Calu3 (cell line): Measurements from ENCODE around the gene KIF4B. TPM values are rescaled to one million over a fixed set of nuclear protein-coding genes. Genes with fewer than 3 reads are reported as not detected.

Experiments used
- BruUV-seq: library from RNA; stranded (reverse); fragments of 400-500 nt; replicated peaks from 2 replicates; lab custom pipeline; 2021; lab: Mats Ljungman, UMichigan
- CTCF ChIA-PET: fragments of 300-600 bp; sonication (Branson Sonifier 250); formaldehyde crosslinking; loops from one replicate; lab custom pipeline; 2022; ENCODE audit warnings: antibody characterized with exemption; lab: Charles Lee
- DNase-seq: peaks from one replicate; pipeline ENCODE4 v3.0.0; 2022
- H3K27ac Mint-ChIP-seq: one replicate; pipeline ENCODE4 v1.8.0; 2022; ENCODE audit warnings: mixed read lengths; ENCODE audit not compliant: unreplicated experiment
- H3K27me3 Mint-ChIP-seq: one replicate; pipeline ENCODE4 v1.8.0; 2022; ENCODE audit warnings: mixed read lengths; ENCODE audit not compliant: unreplicated experiment
- H3K36me3 Mint-ChIP-seq: one replicate; pipeline ENCODE4 v1.8.0; 2022; ENCODE audit warnings: mild to moderate bottlenecking, moderate library complexity, mixed read lengths; ENCODE audit not compliant: insufficient read depth, unreplicated experiment
- H3K4me1 Mint-ChIP-seq: one replicate; pipeline ENCODE4 v1.8.0; 2022; ENCODE audit warnings: mild to moderate bottlenecking, low read depth, mixed read lengths; ENCODE audit not compliant: unreplicated experiment
- H3K4me3 Mint-ChIP-seq: one replicate; pipeline ENCODE4 v1.8.0; 2022; ENCODE audit warnings: mild to moderate bottlenecking, low read depth, moderate library complexity, mixed read lengths; ENCODE audit not compliant: unreplicated experiment
- H3K9me3 Mint-ChIP-seq: one replicate; pipeline ENCODE4 v1.8.0; 2022; ENCODE audit warnings: low read depth, mixed read lengths; ENCODE audit not compliant: unreplicated experiment
- CTCF ChIP-seq: fragments of 200-600 bp; IDR thresholded peaks from one replicate; pipeline ENCODE4 v1.8.0; 2022; ENCODE audit warnings: antibody characterized with exemption; ENCODE audit not compliant: unreplicated experiment
- intact Hi-C: fragments of 100-400 bp; cut with micrococcal nuclease; formaldehyde crosslinking; loops from one replicate; pipeline ENCODE4 v1.10.0; 2022; ENCODE audit not compliant: unreplicated experiment
- total RNA-seq: library from RNA; stranded (reverse); gene quantifications from 2 replicates; pipeline ENCODE4 v1.2.3, GENCODE V29; 2022

Gene KIF4B
- total RNA-seq, 1 experiment from 2014 or later, result not detected

DNA sequence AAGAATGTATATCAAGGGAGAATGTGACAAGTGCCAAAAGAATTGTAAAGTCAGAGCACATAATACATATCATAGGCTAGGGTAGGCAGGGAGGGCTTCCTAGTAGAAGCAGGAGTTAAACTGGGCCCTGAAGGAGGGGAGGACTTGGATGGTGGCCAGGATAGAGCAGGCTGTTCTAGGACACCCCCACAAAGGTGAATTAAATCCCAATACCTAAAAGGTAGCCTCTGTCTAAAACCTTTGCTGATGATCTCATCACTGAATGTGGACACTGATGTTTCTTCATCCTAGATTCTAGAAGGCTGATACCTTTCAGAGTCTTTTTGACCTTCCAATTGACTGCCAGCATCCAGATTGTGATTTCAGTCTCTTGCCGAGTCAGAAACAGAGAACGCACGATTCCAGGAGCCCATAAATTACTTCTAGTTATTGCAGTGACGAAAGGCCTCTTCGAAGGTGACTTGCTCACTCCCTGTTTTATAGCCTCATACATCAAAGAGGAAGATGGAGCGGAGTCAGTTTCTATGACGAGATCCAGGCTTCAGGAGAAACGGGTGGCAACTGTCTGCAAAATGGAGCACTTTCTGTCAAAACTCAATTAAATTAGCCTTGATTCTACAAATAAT lies 43.2 kb downstream of the KIF4B start:
- DNase-seq, result no peak
- H3K27ac Mint-ChIP-seq, result no peak overlapping the region
- H3K27me3 Mint-ChIP-seq, result peaks cover 19% of the 10 kb centered on the region
- no peaks in the 10 kb centered on the region for H3K36me3 Mint-ChIP-seq
- no TSS peak for BruUV-seq
- intact Hi-C loops, result no loop called here
- no peaks in the 10 kb centered on the region for H3K4me1 Mint-ChIP-seq
- no peak for TF ChIP-seq CTCF
- H3K4me3 Mint-ChIP-seq, result no peak overlapping the region
- CTCF ChIA-PET, result no interaction called here
- no peaks in the 10 kb centered on the region for H3K9me3 Mint-ChIP-seq

DNA sequence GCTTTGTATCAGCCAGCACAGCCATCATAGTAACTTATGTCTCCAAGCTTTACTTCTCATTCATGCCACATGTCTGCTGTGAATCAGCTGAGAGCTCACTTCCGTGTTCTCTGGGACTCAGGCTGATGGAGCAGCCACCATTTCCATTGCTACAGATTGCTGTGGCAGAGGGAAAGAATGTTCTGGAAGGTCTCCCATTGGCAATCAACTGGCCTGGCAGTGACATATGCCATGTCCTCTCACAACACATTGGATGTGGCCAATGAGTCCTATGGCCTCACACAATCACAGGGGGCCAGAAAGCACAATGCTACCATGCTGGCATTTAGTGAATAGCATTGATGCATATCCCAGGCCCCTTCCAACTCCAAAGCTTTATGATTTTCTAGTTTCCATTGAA lies 44.1 kb downstream of the KIF4B start:
- Mint-ChIP-seq H3K4me3 (no peak overlapping the region), H3K27ac (no peak overlapping the region), H3K27me3 (peaks cover 19% of the 10 kb centered on the region), H3K9me3 (no peaks in the 10 kb centered on the region), H3K4me1 (no peaks in the 10 kb centered on the region), H3K36me3 (no peaks in the 10 kb centered on the region)
- no peak for TF ChIP-seq CTCF
- no peak for DNase-seq
- BruUV-seq, result no TSS peak
- CTCF ChIA-PET, result no interaction called here
- intact Hi-C loops, result no loop called here

DNA sequence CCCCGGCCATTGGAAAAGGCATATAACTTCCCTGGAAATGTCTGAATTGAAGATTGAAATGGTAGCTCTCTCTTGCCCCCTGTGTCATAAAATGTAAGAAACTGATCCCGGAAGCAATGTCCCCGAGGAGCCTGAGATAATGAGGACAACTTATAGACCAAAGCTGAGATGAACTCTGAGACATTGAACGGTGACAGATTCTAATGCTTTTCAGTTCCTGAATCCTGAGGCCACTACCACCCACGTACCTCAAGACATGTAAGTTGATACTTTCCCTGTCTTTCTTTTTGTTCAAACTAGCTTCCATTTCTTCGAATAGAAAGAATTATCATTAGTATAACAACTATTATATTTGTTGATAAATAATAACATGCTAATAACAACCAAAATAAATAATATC lies 51.0 kb downstream of the KIF4B start:
- CTCF ChIA-PET, result no interaction called here
- no peak for TF ChIP-seq CTCF
- no peak overlapping the region for H3K4me3 Mint-ChIP-seq
- peaks cover 11% of the 10 kb centered on the region for H3K27me3 Mint-ChIP-seq
- no TSS peak for BruUV-seq
- intact Hi-C loops, result no loop called here
- H3K4me1 Mint-ChIP-seq, result no peaks in the 10 kb centered on the region
- no peak overlapping the region for H3K27ac Mint-ChIP-seq
- H3K9me3 Mint-ChIP-seq, result no peaks in the 10 kb centered on the region
- no peak for DNase-seq
- no peaks in the 10 kb centered on the region for H3K36me3 Mint-ChIP-seq

DNA sequence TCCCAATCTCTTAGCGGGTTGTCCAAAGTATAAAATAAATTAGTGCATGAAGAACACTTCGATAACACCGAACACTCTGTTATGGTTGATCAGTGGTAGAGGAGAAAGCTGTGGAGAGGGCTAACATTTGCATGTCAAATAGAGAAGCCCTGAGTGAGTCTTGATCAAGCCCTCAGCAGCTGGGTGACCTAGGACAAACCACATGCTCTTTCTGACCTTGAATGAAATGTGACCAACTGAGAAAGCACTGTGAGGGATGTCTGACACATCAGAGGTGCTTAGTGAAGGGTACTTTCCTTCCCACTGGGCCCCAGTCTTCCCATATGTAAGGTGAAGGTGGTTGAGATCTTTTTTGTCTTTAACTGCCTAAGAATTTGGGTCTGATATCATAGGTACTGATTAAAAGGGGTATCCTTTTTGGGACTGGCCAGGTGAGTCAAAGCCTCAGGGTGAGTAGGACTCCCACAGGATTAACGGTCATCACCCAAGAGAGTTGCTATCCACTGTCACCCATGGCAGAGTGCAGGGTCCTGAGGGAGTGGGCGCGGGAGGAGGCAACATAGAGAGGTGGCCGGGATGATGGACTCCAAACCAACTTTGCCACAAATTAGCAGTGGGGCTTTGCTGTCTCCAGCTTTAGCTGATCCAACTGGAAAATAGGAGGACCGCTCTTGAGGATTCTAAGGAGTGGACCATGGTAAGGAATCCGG lies 53.5 kb downstream of the KIF4B start:
- intact Hi-C loops, result no loop called here
- H3K4me3 Mint-ChIP-seq, result no peak overlapping the region
- H3K4me1 Mint-ChIP-seq, result no peaks in the 10 kb centered on the region
- H3K9me3 Mint-ChIP-seq, result no peaks in the 10 kb centered on the region
- no peak for TF ChIP-seq CTCF
- CTCF ChIA-PET, result no interaction called here
- DNase-seq, result no peak
- H3K27me3 Mint-ChIP-seq, result peaks cover 11% of the 10 kb centered on the region
- no peaks in the 10 kb centered on the region for H3K36me3 Mint-ChIP-seq
- BruUV-seq, result no TSS peak
- H3K27ac Mint-ChIP-seq, result no peak overlapping the region

Other genes with a start within 250 kb of the KIF4B start
- not detected in 2 replicates for gene FAXDC2, start 163.2 kb upstream of the KIF4B start, total RNA-seq
- gene CNOT8, start 155.1 kb upstream of the KIF4B start, total RNA-seq, result 57.3 and 63.0 TPM in 2 replicates
- gene GEMIN5, start 75.5 kb upstream of the KIF4B start, total RNA-seq, result 27.7 and 30.5 TPM in 2 replicates
- gene MRPL22, start 72.7 kb upstream of the KIF4B start, total RNA-seq, result 73.8 and 80.6 TPM in 2 replicates